Activated CD8-positive, alpha-beta memory T cell treated with anti-CD3 and anti-CD28 coated beads for 24 hours (primary cell): ENCODE measurements around the gene LIMA1.

ENCODE experiments used
- DNase-seq: peaks from one replicate; pipeline ENCODE4 v3.0.0-alpha.2; 2020

Gene LIMA1

DNA sequence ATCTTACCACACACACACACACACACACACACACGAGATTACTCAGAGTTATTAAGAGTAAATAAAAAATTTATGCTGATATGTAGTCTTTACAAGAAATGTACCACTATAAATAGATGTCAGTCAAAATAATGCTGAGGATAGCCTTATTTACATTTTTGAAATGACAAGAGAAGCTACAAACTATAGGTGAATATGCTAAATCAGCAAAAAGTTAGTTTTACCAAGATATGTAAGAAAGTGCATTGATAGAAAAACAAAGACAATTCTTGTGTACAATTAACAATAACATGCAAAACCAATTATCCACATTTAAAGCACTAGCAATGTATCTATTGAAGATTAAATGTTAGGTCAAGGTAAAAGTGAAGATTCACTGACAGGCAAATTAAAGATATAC is 69.3 kb downstream of the LIMA1 start:
- no peak for DNase-seq

DNA sequence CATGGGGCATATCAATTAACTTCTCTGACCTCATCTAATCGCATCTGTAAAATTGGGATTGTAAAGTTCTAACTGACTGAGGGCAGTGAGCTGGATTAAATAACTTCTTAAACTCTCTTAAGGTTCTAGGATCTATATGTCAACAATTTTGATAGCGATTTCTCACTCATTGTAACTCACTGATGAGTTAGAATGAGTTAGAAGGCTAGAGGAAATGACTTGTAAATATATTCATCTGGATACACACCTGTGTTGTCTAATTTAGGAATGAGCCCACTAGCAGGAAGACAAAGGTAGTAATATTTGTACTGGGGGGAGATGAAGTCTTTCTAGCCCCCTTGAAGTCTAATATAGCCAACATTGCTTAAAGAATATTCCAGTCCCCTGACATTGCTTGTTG is 69.9 kb downstream of the LIMA1 start:
- no peak for DNase-seq

DNA sequence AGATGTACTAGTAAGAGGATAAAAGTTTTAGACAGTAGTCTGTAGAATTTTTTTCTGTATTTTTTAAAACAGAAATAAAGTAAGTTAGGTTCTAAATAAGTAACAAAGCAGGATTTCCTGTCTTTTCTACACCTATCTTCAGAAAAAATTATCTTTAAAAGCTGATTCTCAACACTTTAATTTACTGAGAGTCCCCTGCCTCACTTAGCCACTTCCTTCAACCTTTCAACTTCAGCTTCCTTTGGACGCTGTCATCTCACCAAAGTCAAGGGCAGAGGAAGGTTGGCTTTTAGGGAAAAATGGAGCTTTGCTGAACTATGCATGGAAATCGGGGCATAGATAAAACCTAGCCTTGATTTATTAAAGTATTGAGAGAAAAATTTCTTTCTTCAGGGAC is 71.3 kb downstream of the LIMA1 start:
- no peak for DNase-seq

DNA sequence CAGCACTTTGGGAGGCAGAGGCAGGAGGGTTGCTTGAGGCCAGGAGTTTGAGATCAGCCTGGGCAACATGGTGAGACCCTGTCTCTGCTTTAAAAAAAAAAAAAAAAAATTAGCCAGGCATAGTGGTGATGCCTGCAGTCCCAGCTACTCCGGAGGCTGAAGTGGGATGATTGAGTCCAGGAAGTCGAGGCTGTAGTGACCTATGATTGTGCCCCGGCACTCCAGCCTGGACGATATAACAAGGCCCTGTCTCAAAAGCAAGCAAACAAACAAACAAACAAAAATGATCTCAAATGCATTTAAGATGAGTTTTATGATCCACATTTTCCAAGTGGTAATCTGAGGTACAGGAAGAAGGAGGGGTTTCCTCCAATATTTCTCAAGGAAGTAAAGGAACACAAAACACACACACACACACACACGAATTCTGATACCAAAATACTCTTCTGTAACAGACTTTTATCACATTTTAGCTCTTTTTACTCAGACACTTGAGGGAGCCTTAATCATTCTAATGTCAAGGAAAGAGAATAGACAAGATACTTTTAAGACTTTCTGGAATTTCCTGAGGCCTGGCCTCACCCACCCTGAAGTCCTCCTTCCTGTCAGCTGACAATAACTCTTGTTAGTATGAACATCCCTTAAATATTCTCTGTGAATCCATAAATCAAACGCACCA is 71.8 kb downstream of the LIMA1 start:
- no peak for DNase-seq

DNA sequence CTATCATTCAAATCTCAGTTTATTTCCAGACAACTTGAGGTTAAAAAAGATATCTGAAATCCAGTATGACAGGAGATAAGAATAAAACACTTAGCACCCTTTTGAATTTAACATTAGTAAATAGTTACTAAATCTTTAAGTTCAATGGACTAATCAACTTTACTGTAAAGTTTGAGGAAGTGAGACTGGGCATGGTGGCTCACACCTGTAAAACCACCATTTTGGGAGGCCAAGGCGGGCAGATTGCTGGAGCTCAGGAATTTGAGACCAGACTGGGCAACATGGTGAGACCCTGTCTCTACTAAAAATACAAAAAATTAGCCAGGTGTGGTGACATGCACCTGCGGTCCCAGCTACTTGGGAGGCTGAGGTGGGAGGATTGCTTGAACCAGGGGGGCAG is 75.9 kb downstream of the LIMA1 start:
- DNase-seq, result no peak

DNA sequence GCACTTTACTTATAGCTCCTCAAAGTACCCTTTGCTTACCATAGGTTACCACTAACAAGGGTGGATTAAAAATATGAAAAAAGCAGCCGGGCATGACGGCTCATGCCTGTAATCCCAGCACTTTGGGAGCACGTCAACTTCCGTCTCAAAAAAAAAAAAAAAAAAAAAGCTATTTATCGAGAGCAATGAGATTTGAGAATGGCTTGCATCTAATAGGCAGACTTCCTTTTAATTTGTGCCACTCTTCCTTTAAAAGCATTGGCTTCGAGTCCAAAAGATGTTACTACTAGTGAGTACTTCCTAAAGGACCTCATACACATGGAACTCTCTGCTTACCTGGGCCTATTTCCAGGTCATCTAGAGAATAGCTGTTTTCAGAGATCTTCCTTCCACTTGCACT is 77.7 kb downstream of the LIMA1 start:
- no peak for DNase-seq

DNA sequence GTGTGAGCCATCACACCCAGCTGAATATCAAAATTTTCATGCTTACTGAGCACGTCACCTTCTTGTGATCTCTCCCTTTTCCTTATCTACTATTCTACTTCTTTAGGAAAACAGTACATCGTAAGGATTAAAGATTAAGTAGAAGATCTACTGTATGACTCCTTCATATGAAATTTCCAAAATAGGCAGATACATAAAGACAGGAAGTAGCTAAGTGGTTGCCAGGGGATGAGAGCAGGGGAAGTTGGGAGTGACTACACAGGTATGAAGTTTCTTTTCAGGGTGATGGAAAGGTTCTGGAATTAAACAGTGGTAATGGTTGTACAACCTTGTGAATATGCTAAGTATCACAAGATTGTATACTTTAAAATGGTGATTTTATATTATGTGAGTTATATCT is 79.6 kb downstream of the LIMA1 start:
- no peak for DNase-seq

DNA sequence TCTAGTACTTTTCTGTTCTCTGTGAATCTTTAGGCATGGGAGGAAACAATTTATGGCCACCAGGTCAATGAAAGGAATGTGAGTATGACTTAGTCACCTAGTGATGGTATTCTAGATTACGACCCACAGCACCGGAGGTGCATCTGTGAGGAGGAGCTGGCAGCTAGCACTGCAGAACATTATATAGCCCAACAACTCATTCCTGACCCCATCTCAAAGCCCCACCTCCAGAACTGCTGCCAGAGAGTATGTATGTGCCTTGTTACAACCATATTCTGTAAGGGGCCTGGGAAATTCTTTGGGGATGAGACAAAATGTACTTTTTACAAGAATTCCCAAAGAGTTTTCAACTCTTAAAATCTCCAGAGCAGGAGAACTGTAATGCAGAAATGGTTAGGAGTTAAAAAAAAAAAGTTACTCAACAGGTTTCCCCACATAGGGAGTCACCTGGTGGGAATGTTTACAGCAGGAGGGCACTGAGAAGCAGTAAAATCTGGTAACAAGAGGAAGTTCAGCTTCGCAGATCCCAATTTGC is 81.3 kb downstream of the LIMA1 start:
- no peak for DNase-seq

DNA sequence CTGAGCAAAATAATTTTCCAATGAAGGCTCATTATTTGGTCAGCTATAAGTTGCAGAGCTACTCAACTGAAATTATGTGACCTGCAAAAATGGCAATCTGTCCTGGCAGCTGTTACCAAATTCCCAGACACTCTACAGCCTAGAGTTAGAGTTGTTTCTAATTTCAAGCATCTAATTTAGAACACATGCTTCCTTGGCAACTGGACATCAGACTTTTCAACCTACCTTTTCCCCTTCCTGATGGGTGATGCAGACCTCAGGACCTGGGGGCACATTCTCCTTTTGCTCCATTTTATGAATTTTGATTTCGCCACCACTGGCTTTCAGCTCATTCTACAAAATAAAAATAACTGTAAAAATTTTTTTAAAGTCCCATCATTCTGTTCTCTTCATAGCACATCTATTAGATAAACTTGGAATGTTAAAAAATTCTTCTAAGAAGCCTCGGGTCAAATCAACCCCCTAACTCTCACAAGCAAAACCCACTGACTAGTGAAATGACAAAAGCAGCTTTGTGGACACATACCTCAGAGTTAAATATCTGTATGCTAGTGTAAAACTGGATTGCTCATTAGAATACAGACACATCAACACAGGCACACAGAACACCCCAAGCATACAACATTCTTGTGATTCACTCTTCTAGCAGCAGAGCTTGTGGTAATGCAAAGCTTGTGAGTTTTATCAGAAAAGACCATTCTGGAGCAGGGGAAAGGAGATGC is 82.6 kb downstream of the LIMA1 start:
- no peak for DNase-seq

DNA sequence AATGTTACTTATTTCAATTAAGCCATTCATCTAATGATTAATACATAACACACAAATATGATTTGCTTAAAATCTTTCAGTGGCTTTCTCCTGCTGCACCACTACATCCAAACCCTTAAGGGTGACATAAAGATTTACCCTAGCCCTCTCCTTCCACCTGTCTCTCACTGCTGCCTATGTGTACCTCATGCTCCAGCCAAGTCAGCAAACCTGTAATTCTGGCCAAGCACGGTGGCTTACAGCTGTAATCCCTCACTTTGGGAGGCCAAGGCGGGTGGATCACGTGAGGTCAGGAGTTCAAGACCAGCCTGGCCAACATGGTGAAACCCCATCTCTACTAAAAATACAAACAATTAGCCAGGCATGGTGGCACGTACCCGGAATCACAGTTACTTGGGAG is 84.5 kb downstream of the LIMA1 start:
- DNase-seq, result no peak

DNA sequence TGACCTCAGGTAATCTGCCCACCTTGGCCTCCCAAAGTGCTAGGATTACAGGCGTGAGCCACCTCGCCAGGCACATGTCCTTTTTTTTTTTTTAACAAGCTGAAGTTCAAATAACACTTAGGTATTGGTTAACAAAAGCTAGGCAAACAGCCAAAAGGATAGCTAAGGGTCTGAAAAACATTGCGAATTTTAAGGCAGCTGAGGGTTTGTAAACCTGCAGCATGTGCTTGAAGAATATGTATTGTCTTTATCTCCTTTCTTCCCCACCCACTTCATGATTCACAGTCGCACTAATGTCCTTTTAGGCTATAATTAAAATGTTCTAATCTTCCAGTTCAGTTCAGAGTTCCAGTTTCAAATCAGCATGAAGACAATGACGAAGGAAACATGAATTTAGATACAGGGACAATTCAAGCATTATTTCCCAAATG is 86.0 kb downstream of the LIMA1 start:
- DNase-seq, result no peak

DNA sequence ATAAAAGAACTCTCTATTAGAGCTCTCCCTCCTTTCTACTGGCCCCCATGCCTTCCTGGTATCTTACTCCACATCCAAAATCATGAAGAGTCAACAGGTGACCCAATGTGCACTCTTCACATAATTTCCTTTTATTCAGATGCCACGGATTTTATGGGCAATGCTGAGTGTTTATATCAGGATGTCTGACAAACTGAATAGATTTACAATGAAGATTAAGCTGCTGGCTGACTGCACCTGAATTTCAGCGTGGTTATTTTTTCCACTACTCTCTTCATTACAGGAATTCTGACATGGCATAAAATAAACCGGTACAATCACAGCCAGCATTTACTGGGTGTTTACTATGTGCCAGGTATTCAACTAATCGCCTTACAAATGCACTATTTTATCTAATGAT is 86.8 kb downstream of the LIMA1 start:
- no peak for DNase-seq

DNA sequence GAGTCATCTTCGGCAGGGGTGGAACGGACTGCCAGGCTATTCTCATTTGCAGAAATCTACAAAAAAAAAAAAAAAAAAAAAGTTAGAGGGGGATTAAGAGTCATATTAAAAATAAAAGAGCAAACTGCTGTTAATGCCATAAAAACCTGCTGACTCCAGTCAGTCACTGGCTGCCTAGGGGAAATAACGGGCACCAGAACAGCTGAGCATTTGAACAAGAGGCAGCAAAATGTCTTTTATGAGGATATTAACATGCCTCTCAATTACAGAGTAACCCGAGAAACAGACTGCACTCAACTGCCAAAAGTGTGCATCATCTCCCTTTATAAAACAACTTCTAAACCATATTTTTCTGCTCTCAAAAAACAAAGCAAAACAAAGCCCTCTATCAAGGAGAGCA is 87.5 kb downstream of the LIMA1 start:
- DNase-seq, result no peak

DNA sequence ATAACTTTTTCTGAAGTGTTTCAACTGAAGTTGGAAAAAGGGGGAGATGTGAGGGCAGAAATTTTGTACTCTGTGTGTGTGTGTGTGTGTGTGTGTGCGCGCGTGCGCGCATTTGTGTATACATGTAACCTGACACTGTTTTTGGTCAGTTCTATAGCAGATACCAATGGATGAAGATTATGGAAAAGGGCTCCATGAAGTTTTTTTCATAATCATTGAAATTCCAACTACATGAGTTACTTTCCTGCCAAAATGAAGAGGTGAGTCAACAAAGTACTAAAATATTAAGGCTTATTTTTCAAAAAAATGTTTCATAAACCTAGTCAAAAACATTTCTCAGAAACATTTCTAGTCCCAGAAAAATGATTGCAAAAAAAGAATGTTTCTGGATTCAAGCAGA is 90.4 kb downstream of the LIMA1 start:
- no peak for DNase-seq

DNA sequence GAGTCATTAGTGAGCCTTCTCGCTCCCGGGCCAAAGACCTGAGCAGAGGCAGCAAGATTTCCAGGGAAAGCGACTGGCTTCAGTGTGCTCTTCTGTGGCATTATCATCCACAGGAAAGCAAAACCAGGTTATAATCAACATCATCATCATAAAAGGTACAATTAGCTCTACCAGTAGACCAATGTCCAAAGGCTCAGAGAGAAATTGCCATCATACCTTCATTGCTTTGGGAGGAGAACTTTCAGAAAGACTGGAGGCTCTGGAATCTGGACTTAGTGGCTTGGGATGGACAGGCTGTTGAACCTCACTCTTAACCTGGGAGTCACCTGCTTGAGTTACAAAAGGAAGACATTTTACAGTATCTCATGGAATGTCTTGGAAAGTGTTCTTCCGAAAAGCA is 91.1 kb downstream of the LIMA1 start:
- no peak for DNase-seq

DNA sequence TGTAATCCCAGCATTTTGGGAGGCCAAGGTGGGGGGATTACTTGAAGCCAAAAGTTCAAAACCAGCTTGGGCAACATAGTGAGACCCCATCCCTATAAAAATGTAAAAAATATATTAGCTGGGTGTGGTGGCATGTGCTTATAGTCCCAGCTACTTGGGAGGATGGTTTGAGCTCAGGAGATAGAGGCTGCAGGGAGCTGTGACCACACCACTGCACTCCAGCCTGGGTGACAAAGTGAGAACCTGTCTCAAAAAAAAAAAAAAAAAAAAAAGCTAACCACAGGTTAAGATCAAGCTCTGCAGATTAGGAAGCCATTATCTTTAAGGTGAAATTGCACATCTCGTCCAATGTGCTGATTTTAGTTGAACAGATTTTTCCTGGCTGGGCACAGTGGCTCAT is 92.5 kb downstream of the LIMA1 start:
- DNase-seq, result no peak

DNA sequence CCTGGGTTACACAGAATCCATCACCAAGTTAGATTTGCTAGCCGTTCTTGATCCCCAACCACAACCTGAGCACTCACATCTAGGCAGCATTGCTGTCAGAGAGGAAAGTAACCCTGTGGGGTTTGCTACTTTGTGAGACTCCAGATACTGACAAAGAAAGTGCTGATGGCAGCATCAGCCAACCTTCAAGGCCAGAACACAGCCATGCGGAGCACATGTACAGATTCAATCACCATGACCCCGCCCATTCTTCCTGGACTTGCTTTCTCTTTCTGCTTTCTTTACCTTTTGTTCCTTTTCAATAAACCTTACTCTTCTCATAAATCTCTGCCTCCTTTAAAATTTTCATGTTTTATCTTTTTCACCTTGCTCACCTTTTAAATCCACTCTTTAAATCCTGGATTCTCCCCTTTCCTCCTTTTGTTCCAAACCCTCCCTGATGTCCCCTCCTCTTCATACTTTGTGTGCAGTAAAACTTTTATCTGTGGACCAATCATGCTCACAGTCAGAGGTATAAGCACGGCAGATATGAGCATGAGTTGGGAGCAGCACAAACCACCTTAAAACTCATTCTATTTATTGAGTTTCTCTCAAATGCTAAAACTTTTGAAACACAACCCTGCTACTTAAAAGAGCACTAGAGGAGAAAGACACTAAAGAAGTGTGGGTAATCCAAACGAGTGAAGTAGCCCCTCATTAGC is 94.3 kb downstream of the LIMA1 start:
- DNase-seq, result no peak

DNA sequence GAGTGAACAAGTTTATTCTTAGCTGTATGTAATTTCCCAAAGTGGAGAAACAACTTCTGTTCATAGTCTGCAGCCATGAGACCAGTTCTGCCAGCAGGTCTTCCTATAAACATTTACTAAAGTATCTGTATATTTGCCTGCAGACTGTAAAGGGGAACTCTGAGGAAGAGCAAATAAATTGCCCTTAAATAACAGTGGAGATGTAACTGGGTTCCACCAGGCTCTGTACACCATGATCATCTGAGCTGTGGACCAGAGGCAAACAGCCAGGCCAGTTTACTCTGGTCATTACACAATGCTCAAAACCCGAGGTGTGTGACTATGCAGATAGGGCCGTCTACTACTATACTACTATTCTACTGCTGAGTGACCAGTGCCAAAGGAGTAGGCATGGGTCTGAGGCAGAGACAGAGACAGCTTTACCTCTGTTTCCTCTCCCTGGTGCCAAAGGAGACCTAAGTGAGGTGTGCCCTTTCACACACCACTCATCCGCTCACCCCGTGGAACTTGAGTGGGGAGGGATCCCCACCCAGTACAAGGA is 95.0 kb downstream of the LIMA1 start:
- DNase-seq, result no peak

DNA sequence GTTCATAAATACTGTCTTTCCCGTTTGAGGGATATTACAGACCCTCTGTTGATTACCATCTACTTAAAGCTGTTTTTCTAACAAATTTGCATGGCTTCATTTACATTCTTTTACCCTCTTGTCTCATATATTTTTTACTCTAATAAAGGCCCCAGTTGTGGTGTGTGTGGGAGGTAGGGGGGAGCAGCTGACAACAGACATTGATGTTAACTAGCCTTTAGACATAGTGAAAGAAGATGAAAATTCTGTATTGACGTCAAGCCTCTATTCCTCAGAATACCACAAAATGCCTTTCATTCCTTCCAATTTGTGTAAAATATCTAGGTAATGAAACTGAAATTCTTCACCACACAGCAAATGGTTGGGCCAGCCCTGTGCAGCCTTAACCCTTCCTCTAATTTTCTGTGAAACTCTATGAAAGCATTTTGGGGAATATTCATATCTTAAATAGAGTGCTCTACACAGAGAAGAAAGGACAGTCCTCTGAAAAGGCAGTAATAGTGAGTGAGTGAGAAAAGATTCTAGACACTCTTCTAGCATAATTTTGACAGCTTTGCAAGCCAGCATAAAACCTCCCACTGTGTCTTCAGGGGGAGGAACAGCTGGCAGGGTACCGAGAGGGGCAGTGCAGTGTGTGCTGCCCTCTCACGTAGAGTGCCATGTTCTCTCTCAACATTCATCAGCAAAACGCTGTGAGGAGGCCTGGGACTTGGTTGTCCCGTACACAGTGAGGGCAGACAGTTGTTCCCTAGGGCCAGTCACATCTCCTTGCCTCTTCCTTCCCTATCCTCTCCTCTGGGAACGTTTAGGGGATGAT is 96.0 kb downstream of the LIMA1 start:
- no peak for DNase-seq

DNA sequence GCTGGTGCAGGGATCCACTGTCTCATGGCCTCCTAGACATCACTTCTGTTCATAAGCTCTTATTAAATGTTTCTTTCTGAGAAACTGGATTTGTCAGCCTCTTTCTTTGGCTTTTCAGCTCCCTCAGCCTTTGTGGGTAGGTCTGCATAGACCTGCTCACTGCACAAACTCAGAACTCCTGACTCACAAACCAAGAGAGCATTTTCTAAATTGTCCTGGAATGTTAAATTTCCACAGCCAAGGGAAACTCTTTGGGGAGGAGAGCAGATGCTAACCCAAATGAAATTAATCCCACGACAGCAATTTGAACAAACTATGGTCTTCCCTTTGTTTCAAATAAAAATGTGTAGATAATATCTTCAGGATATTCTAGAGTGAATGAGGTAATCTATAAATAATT is 96.6 kb downstream of the LIMA1 start:
- no peak for DNase-seq

DNA sequence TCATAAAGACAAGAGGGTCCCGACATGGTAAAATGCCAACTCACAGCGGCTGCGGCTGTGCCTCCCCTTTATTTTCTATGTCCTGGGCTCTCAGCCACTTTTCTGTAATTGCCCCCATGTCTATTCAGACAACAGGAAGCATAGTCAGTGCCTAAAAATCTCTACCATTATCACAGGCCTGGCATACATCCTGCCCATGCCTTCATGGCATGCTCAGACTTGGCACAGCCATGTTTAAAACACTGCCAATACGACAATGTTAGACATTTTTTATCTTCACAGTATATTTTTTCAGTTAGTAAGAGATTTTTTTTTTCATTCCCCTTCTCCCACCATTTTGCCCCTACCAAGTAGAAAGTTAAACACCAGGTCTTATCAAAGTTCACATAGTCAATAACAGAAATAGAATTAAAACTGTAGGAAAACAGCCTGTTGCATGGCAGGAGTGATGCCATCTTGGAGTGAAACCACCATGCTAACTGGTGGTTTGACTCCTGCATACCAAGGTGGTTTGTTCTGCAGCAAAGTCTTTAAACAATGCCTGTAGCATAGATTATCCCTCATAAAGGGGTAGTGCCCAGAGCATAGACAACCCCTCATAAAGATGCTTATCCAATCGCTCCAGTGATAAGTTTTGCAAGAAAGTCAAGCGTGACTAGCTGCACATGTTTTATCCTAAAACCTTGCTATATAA is 97.2 kb downstream of the LIMA1 start:
- DNase-seq, result no peak

DNA sequence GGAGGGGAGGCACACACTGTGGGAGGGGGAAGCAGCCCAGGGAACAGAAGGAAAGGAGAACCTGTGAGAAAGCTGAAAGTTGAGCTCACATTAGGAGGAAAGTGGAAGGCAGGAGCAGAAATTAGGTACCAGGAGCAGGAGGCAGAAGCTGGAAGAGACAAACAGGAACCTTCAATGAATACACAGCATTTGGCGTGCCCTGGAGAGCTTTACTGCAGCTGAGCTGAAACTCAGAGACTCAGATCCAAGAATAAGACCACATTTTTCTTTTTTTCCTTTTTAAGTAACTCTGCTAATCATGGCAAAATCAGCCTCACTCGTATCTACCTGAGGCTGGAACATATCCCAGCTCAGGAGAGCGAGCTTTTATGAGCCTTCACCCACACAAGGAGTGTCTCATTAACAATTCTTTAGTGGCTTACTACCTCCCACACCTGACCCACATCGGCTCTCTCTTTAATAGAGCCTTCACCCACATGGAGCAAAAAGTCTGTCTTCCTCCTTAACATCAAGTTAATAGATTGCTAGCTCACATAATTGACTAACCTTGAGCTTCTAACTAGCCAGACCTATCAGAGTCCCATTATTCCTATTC is 97.9 kb downstream of the LIMA1 start:
- DNase-seq, result no peak
